NCI-H2081 treated with DMSO at 0.1 percent for 48 hours (cell line): ENCODE results near the gene PLCB1.

Experiments used
- DNase-seq: peaks from one replicate; lab custom pipeline; 2025; lab: John Stamatoyannopoulos, UW

PLCB1 gene

DNA sequence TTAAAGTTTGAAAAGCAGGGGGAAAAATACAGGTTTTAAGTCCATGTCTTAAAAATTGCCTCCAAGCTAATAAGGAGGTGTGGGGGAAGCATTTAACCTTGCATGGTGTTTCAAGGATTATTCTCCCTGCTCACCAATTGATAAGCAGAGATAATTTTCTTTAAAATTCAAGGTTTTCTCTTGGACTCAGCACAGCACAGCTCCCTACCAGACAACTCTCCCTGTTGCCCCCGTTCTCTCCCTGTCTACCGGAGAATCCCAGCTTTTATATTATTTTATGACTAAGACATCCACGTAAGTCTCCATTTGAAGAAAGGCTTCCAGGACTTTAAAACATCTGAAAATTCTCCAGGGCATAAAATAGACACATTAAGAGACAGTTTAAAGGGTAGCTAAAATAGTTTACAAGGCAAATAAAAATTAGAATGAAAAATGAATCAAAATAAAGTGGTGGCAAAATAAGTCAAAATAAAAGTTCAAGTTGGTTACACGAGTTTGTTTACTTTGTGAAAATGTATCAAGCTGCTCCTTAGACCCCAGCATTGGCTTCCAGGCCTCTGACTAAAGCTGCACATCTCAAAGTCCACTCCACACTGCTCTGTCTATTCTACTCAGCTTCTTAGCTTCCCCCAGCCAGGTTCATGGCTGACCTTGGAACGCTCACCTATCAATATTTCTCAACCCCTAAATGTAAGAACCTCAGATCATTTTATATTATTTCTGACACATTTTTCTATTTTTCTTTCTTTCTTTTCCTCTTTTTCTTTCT lies 748.2 kb downstream of the PLCB1 start:
- no peak for DNase-seq

DNA sequence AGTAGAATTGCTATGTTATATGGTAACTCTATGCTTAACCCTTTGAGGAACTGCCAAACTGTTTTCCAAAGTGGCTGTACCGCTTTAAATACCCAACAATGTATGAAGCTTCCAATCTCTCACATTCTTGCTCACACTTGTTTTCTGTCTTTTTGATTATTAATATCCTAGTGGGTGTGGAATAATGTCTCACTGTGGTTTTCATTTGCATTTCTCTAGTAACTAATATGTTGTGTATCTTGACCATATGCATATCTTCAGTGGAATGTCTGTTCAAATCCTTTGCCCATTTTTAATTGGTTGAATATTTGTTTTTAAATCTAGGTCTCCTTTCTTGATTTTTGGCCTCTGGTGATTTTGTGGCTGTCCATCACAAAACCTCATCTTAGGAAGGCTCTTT lies 759.0 kb downstream of the PLCB1 start:
- DNase-seq, result no peak

DNA sequence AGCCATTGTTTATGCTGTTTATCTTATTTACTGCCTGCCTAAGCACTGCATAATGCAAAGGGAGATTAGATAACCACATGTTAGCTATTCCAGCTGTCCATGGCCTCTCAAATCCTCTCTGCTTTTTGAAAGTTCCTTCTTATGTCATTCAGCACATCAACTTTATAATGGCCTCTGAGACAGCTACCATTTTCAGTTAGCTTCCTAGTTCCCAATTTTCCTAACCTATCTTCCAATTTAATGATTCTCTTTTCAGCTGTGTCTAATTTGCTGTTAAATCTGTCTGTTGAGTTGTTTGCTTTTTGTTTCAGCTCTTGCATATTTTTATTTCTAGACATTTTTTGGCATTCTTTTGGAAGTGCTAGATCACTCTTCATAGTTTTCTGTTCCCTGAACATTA lies 763.4 kb downstream of the PLCB1 start:
- no peak for DNase-seq

DNA sequence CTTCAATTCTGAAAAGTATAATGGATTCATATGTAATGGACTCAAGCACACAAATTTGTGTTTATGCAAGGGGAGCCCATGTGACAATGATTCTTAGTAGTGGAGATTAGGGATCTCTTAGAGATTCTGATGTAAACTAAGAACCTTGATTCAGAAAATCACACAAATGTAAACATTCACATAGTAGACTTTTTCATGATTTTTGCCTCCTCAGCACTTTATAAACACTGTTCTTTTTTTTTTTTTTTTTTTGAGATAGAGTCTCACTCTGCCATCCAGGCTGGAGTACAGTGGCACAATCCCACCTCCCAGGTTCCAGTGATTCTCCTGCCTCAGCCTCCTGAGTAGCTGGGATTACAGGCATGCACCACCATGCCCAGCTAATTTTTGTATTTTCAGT lies 766.8 kb downstream of the PLCB1 start:
- DNase-seq, result no peak

DNA sequence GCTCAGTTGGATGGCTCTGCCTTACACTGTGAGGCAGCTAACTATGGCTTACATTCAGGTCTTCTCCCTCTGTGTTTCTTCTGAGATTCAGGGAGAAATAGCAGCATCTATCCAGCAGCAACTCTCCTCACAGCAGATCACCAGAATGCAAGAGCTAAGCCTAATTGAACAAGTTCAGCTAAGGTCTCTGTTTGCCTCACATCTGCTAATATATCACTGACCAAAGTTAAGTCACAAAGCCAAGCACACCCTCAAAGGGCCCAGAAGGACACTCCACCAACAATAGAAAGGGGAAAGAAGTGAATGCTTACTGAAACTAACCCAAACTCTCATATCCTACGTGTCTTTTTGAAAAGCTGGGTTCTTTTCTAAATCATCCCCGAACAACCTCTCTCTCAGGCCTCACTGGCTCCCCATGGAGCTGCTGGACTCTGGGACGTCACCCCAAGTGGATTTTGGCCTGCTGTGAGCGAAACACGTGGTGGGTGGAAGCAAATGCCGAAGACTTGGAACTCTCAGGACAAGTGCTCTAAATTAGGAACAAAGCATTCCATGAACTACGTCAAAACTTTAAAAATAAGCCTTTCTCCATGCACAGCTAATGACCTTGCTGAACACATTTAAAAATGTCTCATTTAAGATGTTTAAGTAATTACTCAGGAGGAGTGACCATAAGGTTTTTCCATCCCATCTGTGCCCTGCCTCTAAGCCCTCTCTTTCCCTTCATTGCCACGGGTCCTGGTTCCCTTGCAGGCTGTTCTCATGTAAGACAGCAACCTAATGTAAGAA lies 769.4 kb downstream of the PLCB1 start:
- DNase-seq, result no peak

DNA sequence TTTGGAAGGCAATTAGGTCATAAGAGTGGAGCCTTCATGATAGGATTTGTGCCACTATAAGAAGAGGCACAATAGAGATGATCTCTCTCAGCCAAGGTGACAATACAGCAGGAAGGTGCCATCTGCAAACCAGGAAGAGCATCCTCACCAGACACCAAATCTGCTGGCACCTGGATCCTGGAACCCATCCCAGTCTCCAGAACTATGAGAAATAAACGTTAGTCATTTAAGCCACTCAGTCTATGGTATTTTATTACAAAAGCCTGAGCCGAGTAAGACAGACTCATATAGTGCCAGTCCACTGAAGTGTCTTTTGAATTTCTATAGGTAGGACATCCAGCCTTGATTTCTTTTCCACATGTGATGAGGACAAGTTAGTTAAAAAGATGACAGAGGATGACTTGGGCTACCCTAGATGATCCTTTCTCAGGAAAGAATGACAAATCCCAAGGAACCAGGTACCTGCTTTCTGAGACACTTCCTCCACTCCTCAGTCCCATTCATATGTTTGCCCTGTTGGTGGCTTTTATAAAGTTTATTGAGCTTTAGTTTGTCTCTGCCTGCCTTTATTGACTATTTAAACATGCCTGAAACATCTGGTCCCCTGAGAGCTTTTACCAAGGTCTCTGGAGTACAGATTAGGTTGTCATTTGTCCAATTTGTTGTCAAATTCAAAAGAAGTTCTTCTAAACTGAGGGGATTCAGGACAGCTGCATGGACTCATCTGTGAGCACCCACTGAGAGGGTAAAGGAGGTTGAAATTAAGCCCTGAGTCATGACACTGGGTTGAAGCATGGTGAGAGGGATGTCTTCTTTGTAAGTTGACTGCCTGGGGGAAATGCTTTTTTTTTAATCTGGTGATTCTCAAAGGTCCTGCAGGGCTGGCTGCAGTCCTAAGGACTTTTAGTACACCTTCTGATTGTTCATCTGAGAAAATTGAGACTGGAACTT lies 771.9 kb downstream of the PLCB1 start:
- no peak for DNase-seq

DNA sequence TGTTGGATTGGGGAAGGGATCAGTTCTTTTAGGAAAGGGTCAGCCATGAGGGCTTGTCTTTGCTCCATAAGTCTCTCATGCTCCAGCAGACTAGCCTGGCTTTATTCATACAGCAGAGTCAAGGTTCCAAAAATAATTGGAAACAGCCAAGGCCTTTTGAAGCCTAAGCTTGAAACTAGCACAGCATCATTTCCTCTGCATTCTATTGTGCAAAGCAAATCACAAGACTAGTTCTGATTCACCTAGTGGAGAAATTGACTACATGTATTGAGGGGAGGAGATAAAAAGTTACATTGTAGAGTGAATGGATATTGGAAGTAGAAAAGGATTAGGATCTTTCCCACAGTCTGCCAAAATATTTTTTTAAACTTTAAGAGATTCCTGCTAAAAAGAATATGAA lies 777.5 kb downstream of the PLCB1 start:
- no peak for DNase-seq

DNA sequence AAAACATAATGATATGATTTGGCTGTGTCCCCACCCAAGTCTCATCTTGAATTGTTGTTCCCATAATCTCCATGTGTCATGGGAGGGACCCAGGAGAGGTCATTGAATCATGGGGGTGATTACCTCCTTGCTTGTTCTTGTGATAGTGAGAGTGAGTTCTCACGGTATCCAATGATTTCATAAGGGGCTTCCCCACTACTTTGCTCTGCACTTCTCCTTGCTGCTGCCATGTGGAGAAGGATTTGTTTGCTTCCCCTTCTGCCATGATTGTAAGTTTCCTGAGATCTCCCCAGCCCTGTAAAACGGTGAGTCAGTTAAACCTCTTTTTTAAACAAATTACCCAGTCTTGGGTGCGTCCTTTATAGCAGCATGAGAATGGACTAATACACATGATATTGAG lies 780.0 kb downstream of the PLCB1 start:
- DNase-seq, result no peak

DNA sequence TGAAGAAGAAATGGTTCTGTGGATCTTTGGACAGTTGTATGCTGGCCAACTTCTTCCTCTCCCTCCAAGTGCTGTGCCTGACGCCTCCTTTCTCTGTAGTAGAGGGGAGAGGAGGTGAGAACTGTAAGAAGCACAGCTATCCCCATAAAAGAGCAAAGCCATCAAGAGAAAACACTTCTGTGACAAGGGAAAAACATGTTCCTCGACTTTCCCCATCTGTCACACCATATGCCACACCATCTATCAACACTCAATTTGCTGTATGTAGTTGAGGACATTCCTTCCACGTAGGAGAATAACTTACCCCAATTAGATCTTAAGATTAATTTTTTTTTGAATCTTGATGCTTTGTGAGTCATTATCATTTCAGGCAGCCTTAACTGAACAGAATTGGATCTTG lies 780.7 kb downstream of the PLCB1 start:
- no peak for DNase-seq

DNA sequence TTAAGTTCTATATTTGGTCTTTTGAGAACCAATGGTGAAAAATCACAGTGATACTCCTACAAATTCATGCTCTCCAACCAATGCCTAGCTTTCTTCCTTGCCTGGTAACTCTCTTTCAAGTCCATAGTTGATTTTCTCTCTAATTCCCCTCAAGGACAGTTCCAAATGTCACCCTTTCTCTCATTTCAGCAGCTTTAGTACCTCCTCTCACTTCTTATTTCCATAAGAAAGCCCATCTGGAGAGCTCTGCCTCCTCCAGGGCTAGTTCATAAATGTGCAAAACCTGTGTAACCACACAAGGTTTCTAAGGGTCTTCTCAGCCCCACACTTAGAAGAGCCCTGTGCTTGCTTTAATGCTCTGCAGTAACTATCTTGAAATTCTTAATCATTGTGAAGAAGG lies 781.4 kb downstream of the PLCB1 start:
- no peak for DNase-seq

DNA sequence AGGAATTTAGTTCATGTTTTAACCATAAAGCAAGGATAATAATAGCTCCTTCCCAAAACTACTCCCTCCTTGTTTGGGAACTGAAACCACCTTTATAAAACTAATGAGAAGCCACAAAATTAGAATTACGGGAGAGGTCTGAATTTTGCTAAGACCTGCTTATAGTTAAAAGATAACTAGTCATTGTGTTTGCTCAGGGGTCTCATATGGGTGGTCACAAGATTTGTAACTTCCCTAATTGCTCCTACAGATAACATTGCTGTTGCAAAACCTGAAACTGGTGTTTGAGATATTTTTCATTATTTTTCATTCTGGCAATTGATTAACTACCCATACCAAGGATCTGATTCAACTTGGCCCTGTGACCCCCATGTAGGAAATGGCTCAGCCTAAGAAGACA lies 782.4 kb downstream of the PLCB1 start:
- no peak for DNase-seq

DNA sequence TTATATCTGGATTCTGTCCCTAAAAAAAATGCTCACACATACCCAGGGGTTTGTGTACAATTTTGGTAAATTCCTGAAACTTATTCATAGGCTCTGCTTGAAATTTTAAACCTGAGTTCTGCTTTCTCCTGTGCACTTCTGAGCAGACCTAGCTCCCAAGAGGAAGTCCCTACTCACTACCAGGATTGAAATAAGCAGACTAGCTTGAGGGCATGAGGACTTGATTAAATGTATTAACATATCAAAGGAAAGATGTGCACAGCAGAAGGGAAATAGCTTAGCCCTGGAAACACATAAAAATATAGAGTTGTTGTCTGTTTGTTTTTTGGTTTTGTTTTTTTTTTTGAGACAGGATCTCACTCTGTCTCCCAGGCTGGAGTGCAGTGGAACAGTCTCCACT lies 785.0 kb downstream of the PLCB1 start:
- no peak for DNase-seq

DNA sequence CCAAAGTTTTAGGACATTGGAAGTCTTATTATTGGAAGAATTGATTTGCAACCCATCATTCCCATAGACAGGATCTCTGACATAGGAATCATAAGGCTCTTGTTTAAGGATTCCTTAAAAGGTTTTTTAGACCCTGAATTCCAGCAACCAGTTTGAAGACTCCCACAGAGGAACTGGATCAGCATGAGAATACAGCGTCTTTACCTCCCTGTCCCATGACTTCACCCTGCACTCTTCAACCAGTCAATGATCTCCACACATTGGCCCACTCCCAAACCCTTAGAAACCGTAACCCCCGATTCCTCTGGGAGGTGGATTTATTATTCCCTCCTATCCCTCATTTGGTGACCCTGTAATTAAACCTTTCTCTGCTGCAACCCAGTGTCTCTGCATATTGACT lies 786.1 kb downstream of the PLCB1 start:
- DNase-seq, result no peak

DNA sequence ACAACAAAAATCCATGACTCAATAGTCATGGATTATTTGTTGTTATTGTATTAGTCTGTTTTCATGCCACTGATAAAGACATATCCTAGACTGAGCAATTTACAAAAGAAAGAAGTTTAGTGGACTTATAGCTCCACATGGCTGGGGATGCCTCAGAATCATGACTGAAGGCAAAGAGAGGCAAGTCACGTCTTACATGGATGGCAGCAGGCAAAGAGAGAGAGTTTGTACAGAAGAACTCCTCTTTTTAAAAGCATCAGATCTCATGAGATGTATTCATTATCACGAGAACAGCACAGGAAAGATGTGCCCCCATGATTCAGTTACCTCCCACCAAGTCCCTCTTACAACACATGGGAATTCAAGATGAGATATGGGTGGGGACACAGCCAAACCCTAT lies 792.5 kb downstream of the PLCB1 start:
- DNase-seq, result no peak

DNA sequence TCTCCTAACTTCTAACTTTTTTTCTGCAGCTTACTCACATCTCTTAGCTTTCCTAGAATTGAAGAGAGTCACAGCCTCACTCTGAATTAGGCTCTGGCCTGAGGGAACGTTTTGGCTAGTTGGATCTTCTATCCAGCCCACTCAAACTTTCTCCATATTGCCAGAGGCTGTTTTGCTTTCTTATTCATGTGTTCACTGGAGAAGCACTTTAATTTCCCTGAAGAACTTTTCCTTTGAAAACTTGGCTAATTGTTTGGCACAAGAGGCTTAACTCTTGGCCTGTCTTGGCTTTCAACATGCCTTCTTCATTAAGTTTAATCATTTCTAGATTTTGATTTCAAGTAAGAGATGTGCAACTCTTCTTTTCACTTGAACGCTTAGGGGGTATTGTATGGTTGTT lies 798.7 kb downstream of the PLCB1 start:
- DNase-seq, result no peak

DNA sequence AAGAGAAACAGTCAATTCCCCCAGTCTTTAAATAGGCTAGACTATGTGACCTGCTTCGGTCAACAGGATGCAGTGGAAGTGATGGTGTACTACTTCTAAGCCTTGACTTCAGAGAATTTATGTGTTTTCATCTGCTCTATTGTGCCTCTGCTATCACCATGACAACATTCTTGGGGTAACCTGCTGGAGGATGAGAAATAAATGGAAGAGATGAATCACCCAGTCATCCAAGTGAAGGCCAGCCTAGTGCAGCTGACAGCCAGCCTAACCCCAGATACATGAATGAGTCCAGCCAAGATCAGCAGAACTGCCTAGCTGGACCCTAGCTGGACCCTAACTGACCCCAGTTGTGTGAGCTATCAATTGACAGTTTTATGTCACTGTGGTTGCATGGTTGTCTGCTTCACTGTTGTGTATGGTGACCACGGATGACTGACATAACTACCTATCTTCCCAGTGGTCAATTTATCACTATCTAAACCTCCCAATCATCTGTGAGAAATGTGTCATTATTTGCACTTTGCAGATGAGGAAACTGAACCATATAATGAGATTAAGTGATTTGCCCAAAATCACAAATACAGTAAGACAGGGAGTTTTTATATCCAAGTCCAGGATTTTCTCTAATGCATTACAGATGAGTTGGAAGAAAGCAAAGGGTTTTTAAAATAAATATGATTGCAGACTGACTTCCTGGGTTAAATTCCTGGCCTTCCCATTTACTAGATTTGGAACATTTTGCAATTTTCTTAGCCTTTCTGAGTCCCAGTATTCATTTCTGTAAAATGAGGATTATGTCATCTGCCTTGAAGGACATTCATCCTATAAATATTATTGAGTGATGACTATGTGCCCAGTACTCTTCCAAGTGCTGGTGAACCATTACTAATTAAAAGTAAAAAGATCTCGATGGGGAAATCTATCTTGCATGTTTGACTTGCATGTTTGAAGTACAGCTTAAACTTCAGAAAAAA lies 800.4 kb downstream of the PLCB1 start:
- no peak for DNase-seq

DNA sequence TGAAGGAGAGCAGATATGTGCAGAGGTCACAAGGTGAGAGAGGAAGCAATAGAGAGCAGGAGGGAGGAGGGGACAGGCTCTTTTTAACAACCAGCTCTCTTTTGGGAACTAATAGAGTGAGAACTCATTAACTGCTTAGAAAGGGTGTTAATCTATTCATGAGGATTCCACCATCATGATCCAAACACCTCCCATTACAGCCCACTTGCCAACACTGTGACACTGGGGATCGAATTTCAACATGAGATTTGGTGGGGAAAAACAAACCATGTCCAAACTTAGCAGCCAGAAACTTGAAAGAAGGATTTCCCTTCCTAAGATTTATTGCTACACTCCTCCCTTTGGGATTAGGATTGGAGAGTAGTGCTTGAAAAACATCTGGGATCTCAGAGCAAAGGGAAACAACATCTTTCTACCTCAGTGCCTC lies 801.3 kb downstream of the PLCB1 start:
- DNase-seq, result no peak

DNA sequence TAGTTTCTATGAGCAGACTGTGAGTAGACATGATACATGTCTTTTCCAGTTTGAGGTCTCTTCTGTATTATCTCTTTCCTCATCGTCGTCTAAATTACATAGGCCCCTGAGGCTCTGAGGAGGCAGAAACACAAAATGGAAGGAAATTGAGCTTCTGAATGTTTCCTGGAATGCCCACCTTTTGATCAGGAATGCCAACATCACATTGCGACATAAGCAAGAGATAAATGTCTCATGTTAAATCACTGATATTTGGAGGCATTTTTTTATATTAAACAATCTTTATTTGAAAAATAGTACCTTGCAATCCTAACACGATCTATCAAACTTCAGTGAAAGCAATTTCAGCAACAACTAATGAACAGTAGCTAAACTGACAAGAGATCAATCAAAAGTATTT lies 802.3 kb downstream of the PLCB1 start:
- no peak for DNase-seq
